SK-N-SH (cell line): Measurements from ENCODE around the gene PRKAR1A.

Experiments
- RAD21 ChIP-seq: IDR thresholded peaks from 2 replicates; pipeline ENCODE4 v1.6.1; 2012; ENCODE audit warnings: mild to moderate bottlenecking, low read length
- SMC3 ChIP-seq: IDR thresholded peaks from 2 replicates; pipeline ENCODE4 v1.6.1; 2012; ENCODE audit warnings: low read depth, low read length, improper control_type of control experiment

GRCh38 chr17:68514831-68515635 lies 2.8 kb downstream of the PRKAR1A start:
- TF ChIP-seq RAD21, result no peak
- TF ChIP-seq SMC3, result no peak
